Glutamatergic neuron (in vitro differentiated cells): Measurements from ENCODE around the gene ASB6. TPM values are rescaled to one million over a fixed set of nuclear protein-coding genes. Genes with fewer than 3 reads are reported as not detected.
"Not testable (repeated sequence)": the region's sequence is repeated elsewhere in the genome, so short reads cannot be mapped to it uniquely, and the experiment has no call there.

Experiments
- DNase-seq: peaks from one replicate; pipeline ENCODE4 v3.0.0; 2022
- H3K27ac Mint-ChIP-seq: one replicate; pipeline ENCODE4 v1.8.0; 2020; ENCODE audit warnings: mild to moderate bottlenecking, mixed read lengths, inconsistent platforms; ENCODE audit not compliant: unreplicated experiment
- H3K27me3 Mint-ChIP-seq: one replicate; pipeline ENCODE4 v1.8.0; 2020; ENCODE audit warnings: mild to moderate bottlenecking, moderate library complexity, mixed read lengths, inconsistent platforms; ENCODE audit not compliant: unreplicated experiment
- H3K36me3 Mint-ChIP-seq: one replicate; pipeline ENCODE4 v1.8.0; 2020; ENCODE audit warnings: mild to moderate bottlenecking, mixed read lengths, inconsistent platforms; ENCODE audit not compliant: unreplicated experiment
- H3K4me1 Mint-ChIP-seq: one replicate; pipeline ENCODE4 v1.8.0; 2020; ENCODE audit warnings: mild to moderate bottlenecking, low read depth, mixed read lengths, inconsistent platforms; ENCODE audit not compliant: unreplicated experiment
- H3K4me3 Mint-ChIP-seq: one replicate; pipeline ENCODE4 v1.8.0; 2020; ENCODE audit warnings: mild to moderate bottlenecking, mixed read lengths, inconsistent platforms; ENCODE audit not compliant: unreplicated experiment
- H3K9me3 Mint-ChIP-seq: one replicate; pipeline ENCODE4 v1.8.0; 2020; ENCODE audit warnings: mild to moderate bottlenecking, moderate library complexity, mixed read lengths, inconsistent platforms; ENCODE audit not compliant: unreplicated experiment
- CTCF ChIP-seq: fragments of 200-600 bp; sonication (generic); IDR thresholded peaks from one replicate; pipeline ENCODE4 v1.5.0; 2021; ENCODE audit not compliant: partially characterized antibody, unreplicated experiment
- total RNA-seq: library from RNA; stranded (reverse); fragmentation: NEBNext Ultra II Directional; extraction: Animal tissue kit (Norgen Biotek cat#: 25700); gene quantifications from one replicate; pipeline ENCODE4 v1.2.1, GENCODE V29; 2021; ENCODE audit not compliant: unreplicated experiment

The ASB6 gene
- total RNA-seq, 1 donor from 2014 or later, result 25.4 TPM

GRCh38 chr9:129637673-129638439 is 4.1 kb downstream of the ASB6 start:
- DNase-seq, result peak; percentile 10
- no peak overlapping the region for H3K27ac Mint-ChIP-seq
- peaks cover 4% of the 10 kb centered on the region for H3K4me1 Mint-ChIP-seq
- peaks cover 19% of the 10 kb centered on the region for H3K27me3 Mint-ChIP-seq
- no peak overlapping the region for H3K4me3 Mint-ChIP-seq
- no peaks in the 10 kb centered on the region for H3K36me3 Mint-ChIP-seq
- no peak for TF ChIP-seq CTCF
- H3K9me3 Mint-ChIP-seq, result peaks cover 10% of the 10 kb centered on the region

- H3K9me3 Mint-ChIP-seq, result peaks cover 10% of the 10 kb centered on the region
- peaks cover 20% of the 10 kb centered on the region for H3K27me3 Mint-ChIP-seq
- TF ChIP-seq CTCF, result no peak
- no peaks in the 10 kb centered on the region for H3K36me3 Mint-ChIP-seq
- H3K4me3 Mint-ChIP-seq, result no peak overlapping the region
- H3K27ac Mint-ChIP-seq, result no peak overlapping the region
- DNase-seq, result peak; percentile 15
- H3K4me1 Mint-ChIP-seq, result peaks cover 6% of the 10 kb centered on the region
Observed at GRCh38 chr9:129637102-129637501, 4.8 kb downstream of the ASB6 start.

GRCh38 chr9:129636343-129636742 is 5.6 kb downstream of the ASB6 start:
- not testable (repeated sequence) for H3K27ac Mint-ChIP-seq, H3K36me3 Mint-ChIP-seq, DNase-seq, H3K4me3 Mint-ChIP-seq, H3K4me1 Mint-ChIP-seq
- peaks cover 22% of the 10 kb centered on the region for H3K27me3 Mint-ChIP-seq
- peaks cover 10% of the 10 kb centered on the region for H3K9me3 Mint-ChIP-seq

GRCh38 chr9:129635099-129636065 is 6.6 kb downstream of the ASB6 start:
- no peaks in the 10 kb centered on the region for H3K36me3 Mint-ChIP-seq
- H3K27me3 Mint-ChIP-seq, result peaks cover 22% of the 10 kb centered on the region
- no peak overlapping the region for H3K4me3 Mint-ChIP-seq
- H3K9me3 Mint-ChIP-seq, result peaks cover 9% of the 10 kb centered on the region
- TF ChIP-seq CTCF, result no peak
- H3K27ac Mint-ChIP-seq, result no peak overlapping the region
- DNase-seq, result no peak
- H3K4me1 Mint-ChIP-seq, result peaks cover 15% of the 10 kb centered on the region

- DNase-seq, result no peak
- TF ChIP-seq CTCF, result no peak
- H3K4me1 Mint-ChIP-seq, result peaks cover 21% of the 10 kb centered on the region
- no peak overlapping the region for H3K4me3 Mint-ChIP-seq
- no peaks in the 10 kb centered on the region for H3K36me3 Mint-ChIP-seq
- H3K9me3 Mint-ChIP-seq, result peaks cover 11% of the 10 kb centered on the region
- no peak overlapping the region for H3K27ac Mint-ChIP-seq
- H3K27me3 Mint-ChIP-seq, result peaks cover 22% of the 10 kb centered on the region
Observed at GRCh38 chr9:129633848-129634247, 8.1 kb downstream of the ASB6 start.
